ENCODE data around the gene SRSF2. TPM values are rescaled to one million over a fixed set of nuclear protein-coding genes. Genes with fewer than 3 reads are reported as not detected.
A peak's percentile ranks its signal among the peaks of the same experiment; 100 is the strongest.

The SRSF2 gene
- total and polyA plus RNA-seq, 9 of the 15 experiments (the other 6 are each of a cell fraction or from before 2014, with no cell fraction given), result 161 to 583 (median 393) TPM

DNA sequence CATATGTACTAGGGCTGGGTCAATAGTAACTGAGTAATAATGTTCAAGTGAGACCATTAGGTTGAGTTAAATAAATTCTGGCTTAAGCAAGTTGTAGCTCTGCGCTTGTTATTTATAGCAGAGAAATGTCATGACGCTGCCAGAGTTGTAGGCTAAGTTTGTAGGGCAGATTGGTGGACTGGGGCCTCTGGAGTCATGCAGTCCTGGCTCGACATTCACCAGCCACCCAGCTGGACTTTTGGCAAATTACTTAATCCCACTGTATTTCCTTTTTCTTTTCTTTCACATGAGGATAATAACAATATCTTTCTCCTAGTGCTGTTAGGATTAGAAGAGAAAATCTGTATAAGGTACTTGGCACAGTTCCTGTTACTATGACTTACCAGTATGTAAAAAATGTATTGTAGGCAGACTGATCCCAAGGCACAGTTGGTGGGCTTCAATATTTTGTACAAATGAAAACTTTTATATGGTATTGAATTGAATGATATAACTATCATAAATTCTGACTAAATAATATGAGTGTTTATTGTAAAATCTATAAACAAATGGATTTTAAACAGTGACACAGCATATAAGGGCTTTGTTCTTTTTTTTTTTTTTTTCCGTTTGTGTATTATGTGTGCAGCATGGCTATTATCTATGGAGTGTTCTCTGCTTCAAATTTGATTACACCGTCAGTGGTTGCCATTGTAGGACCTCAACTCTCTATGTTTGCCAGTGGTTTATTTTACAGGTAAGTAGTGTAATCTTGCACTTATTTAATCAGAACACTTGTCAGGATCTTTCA lies 3.4 kb upstream of the SRSF2 start:
- POLR2A ChIA-PET, result interaction anchor here (1.0 to 1.4 kb wide), 3 partner anchors 8 to 183 kb away, joined by 3 read pairs; no protein-coding TSS in a partner anchor
- intact Hi-C loops (cut with micrococcal nuclease), result no loop called here
- Histone ChIP-seq H3K9me3 (replicated peaks; ENCODE audit: control insufficient read depth, insufficient read depth, low read depth, low read length) (no peaks in the 10 kb centered on the region), H3K27ac (ENCODE audit: extremely low read depth, low read depth, low read length) (peak overlapping the region; percentile 62), H3K9me1 (ENCODE audit: control insufficient read depth, insufficient read depth, low read length) (no peaks in the 10 kb centered on the region), H4K20me1 (replicated peaks; ENCODE audit: control insufficient read depth, insufficient read depth, low read length) (peaks cover 8% of the 10 kb centered on the region), H3K79me2 (ENCODE audit: control insufficient read depth, insufficient read depth, low read length) (peaks cover 48% of the 10 kb centered on the region), H3K4me1 (replicated peaks in 1 of 2; ENCODE audit: control insufficient read depth in 2 of 2, insufficient read depth in 2 of 2, low read length in 2 of 2) (peaks cover 5 to 14% of the 10 kb centered on the region in 2 experiments; a peak in 4 of 5 replicates), H3K4me2 (ENCODE audit: insufficient read depth, low read length) (peak overlapping the region; percentile 69), H3K27me3 (ENCODE audit: control insufficient read depth in 2 of 2, insufficient read depth in 2 of 2, low read length in 2 of 2) (no peaks in the 10 kb centered on the region), H3K9ac (ENCODE audit: insufficient read depth in 1 of 2, low read depth in 2 of 2, low read length in 2 of 2) (peak overlapping the region; percentile 26 to 56; a peak in 3 of 4 replicates), H2AFZ (ENCODE audit: low read depth, low read length) (peak overlapping the region; percentile 63), H3K4me3 (peak overlapping the region; percentile 64; the same call in 1 of the 2 replicates), H3K36me3 (ENCODE audit: control insufficient read depth, insufficient read depth, low read length) (peaks cover 48% of the 10 kb centered on the region)
- no TSS peak for BruUV-seq (replicated peaks)
- peak in 1 of 4 experiments; percentile 52 for DNase-seq (ENCODE audit: extremely low read depth in 1 of 4, low spot score in 3 of 4)
- CTCF ChIA-PET (ENCODE audit: low intra/inter-chr PET ratio), result no interaction called here
- peak; percentile 11 for FAIRE-seq
- WGBS (ENCODE audit: insufficient coverage, low coverage, missing lambda C conversion rate), result 10% methylated on average over 5 of the region's 5 CpGs
- in situ Hi-C loops (cut with MboI), result no loop called here
- no peak for ATAC-seq
- no peak for TF ChIP-seq SNIP1 (IDR thresholded peaks at IDR 0.05; ENCODE audit: low read depth)
- TF ChIP-seq ZNF695 (CRISPR knock-in tag; IDR thresholded peaks at IDR 0.05), result no peak
- no peak for TF ChIP-seq HNRNPK (IDR thresholded peaks at IDR 0.05; ENCODE audit: low read depth, low read length, poor library complexity, severe bottlenecking)
- TF ChIP-seq, protein P1, sequence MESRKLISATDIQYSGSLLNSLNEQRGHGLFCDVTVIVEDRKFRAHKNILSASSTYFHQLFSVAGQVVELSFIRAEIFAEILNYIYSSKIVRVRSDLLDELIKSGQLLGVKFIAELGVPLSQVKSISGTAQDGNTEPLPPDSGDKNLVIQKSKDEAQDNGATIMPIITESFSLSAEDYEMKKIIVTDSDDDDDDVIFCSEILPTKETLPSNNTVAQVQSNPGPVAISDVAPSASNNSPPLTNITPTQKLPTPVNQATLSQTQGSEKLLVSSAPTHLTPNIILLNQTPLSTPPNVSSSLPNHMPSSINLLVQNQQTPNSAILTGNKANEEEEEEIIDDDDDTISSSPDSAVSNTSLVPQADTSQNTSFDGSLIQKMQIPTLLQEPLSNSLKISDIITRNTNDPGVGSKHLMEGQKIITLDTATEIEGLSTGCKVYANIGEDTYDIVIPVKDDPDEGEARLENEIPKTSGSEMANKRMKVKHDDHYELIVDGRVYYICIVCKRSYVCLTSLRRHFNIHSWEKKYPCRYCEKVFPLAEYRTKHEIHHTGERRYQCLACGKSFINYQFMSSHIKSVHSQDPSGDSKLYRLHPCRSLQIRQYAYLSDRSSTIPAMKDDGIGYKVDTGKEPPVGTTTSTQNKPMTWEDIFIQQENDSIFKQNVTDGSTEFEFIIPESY (CRISPR knock-in tag; IDR thresholded peaks at IDR 0.05), result no peak
- TF ChIP-seq, protein P2, sequence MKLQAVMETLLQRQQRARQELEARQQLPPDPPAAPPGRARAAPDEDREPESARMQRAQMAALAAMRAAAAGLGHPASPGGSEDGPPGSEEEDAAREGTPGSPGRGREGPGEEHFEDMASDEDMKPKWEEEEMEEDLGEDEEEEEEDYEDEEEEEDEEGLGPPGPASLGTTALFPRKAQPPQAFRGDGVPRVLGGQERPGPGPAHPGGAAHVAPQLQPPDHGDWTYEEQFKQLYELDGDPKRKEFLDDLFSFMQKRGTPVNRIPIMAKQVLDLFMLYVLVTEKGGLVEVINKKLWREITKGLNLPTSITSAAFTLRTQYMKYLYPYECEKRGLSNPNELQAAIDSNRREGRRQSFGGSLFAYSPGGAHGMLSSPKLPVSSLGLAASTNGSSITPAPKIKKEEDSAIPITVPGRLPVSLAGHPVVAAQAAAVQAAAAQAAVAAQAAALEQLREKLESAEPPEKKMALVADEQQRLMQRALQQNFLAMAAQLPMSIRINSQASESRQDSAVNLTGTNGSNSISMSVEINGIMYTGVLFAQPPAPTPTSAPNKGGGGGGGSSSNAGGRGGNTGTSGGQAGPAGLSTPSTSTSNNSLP (IDR thresholded peaks at IDR 0.05; ENCODE audit: borderline replicate concordance, low read depth, low read length), result no peak
- TF ChIP-seq STAG1 (CRISPR knock-in tag; IDR thresholded peaks at IDR 0.05; ENCODE audit: borderline replicate concordance), result no peak
- no peak for TF ChIP-seq MEF2D (tag; conservative IDR thresholded peaks at IDR 0.05; ENCODE audit: low read depth)
- no peak for TF ChIP-seq ZNF324 (CRISPR knock-in tag; IDR thresholded peaks at IDR 0.05)
- TF ChIP-seq MAFF (IDR thresholded peaks at IDR 0.05; ENCODE audit: low read length), result no peak
- TF ChIP-seq ATF1 (CRISPR knock-in tag; IDR thresholded peaks at IDR 0.05), result no peak
- no peak for TF ChIP-seq ATF1 (tag; IDR thresholded peaks at IDR 0.05)
- TF ChIP-seq HINFP (tag; conservative IDR thresholded peaks at IDR 0.05; ENCODE audit: low read depth), result no peak
- TF ChIP-seq RB1 (IDR thresholded peaks at IDR 0.05; ENCODE audit: low read depth), result peak; percentile 34; the same call in 1 of the 2 replicates
- TF ChIP-seq, protein P3, sequence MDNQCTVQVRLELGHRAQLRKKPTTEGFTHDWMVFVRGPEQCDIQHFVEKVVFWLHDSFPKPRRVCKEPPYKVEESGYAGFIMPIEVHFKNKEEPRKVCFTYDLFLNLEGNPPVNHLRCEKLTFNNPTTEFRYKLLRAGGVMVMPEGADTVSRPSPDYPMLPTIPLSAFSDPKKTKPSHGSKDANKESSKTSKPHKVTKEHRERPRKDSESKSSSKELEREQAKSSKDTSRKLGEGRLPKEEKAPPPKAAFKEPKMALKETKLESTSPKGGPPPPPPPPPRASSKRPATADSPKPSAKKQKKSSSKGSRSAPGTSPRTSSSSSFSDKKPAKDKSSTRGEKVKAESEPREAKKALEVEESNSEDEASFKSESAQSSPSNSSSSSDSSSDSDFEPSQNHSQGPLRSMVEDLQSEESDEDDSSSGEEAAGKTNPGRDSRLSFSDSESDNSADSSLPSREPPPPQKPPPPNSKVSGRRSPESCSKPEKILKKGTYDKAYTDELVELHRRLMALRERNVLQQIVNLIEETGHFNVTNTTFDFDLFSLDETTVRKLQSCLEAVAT (IDR thresholded peaks at IDR 0.05), result peak in 1 of 2 experiments; percentile 1; a peak in 1 of 4 replicates
- TF ChIP-seq BACH1 (tag; IDR thresholded peaks at IDR 0.05), result no peak
- peak; percentile 70 for TF ChIP-seq ZNF316 (IDR thresholded peaks at IDR 0.05)

Data from K562 (cell line).